NCI-H510A (cell line): ENCODE results near the gene AAK1.

Experiments
- DNase-seq: peaks from one replicate; lab custom pipeline; 2025; lab: John Stamatoyannopoulos, UW

AAK1 gene

GRCh38 chr2:69491864-69492263 is 151.7 kb downstream of the AAK1 start:
- DNase-seq: no peak

GRCh38 chr2:69490486-69490885 is 153.1 kb downstream of the AAK1 start:
- no peak for DNase-seq

GRCh38 chr2:69489793-69490192 is 153.7 kb downstream of the AAK1 start:
- no peak for DNase-seq

GRCh38 chr2:69483696-69484095 is 159.8 kb downstream of the AAK1 start:
- DNase-seq: no peak

GRCh38 chr2:69483024-69483423 is 160.5 kb downstream of the AAK1 start:
- no peak for DNase-seq

- peak; percentile 14 for DNase-seq
These were observed 161.1 kb downstream of the AAK1 start for GRCh38 chr2:69482471-69482870.

- no peak for DNase-seq
These were observed 162.1 kb downstream of the AAK1 start for GRCh38 chr2:69481421-69481820.

GRCh38 chr2:69477627-69478026 is 165.9 kb downstream of the AAK1 start:
- no peak for DNase-seq

- DNase-seq: no peak
These were observed 168.9 kb downstream of the AAK1 start for GRCh38 chr2:69474688-69475087.

GRCh38 chr2:69471793-69472192 is 171.7 kb downstream of the AAK1 start:
- DNase-seq: no peak

GRCh38 chr2:69470911-69471310 is 172.6 kb downstream of the AAK1 start:
- DNase-seq: no peak

GRCh38 chr2:69469784-69470183 is 173.8 kb downstream of the AAK1 start:
- no peak for DNase-seq

GRCh38 chr2:69469375-69469774 is 174.2 kb downstream of the AAK1 start:
- DNase-seq: no peak

- no peak for DNase-seq
These were observed 176.8 kb downstream of the AAK1 start for GRCh38 chr2:69466728-69467127.

- DNase-seq: no peak
These were observed 177.8 kb downstream of the AAK1 start for GRCh38 chr2:69465513-69466456.

GRCh38 chr2:69464575-69464974 is 179.0 kb downstream of the AAK1 start:
- no peak for DNase-seq

GRCh38 chr2:69462780-69463179 is 180.8 kb downstream of the AAK1 start:
- DNase-seq: no peak

GRCh38 chr2:69461404-69461803 is 182.1 kb downstream of the AAK1 start:
- no peak for DNase-seq

GRCh38 chr2:69459936-69460335 is 183.6 kb downstream of the AAK1 start:
- no peak for DNase-seq

GRCh38 chr2:69456950-69457445 is 186.5 kb downstream of the AAK1 start:
- DNase-seq: no peak

- no peak for DNase-seq
These were observed 187.4 kb downstream of the AAK1 start for GRCh38 chr2:69456154-69456553.

GRCh38 chr2:69454976-69455375 is 188.6 kb downstream of the AAK1 start:
- no peak for DNase-seq

GRCh38 chr2:69453475-69454129 is 189.9 kb downstream of the AAK1 start:
- DNase-seq: no peak
